ENCODE data around the gene DDR2.

- TF ChIP-seq EZH2phosphoT487 (IDR thresholded peaks at IDR 0.05; ENCODE audit: insufficient read depth, low read depth) (no peak), EZH2 (IDR thresholded peaks at IDR 0.05; ENCODE audit: insufficient read depth, poor library complexity, severe bottlenecking) (no peak)
Measured at GRCh38 chr1:162732094-162732493, 99.8 kb downstream of the DDR2 start.
